CMK (cell line): ENCODE data around the gene SH3RF3.
"Not testable (repeated sequence)": the region's sequence is repeated elsewhere in the genome, so short reads cannot be mapped to it uniquely, and the experiment has no call there.

ENCODE experiments used
- DNase-seq: peaks from one replicate; pipeline ENCODE4 v3.0.0-alpha.2; 2010; ENCODE audit warnings: low read depth

SH3RF3 gene

DNA sequence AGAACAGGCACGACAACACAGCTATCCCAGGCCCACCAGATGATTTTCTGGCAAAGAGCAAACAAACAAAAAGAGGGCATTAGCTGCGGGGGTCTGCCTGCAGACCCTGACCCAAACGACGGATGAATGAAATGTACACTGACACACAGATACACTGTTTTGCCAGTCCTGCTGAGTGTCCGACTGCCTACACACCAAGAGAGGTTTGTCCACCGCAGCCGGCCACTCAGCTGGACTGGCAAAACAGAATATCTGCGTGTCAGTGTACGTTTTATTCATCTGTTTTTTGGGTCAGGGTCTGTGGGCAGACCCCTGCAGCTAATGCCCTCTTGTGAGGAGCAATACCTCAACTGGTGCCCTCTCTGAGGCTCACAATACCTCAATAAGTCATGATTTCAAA, 10.7 kb upstream of the SH3RF3 start:
- no peak for DNase-seq

DNA sequence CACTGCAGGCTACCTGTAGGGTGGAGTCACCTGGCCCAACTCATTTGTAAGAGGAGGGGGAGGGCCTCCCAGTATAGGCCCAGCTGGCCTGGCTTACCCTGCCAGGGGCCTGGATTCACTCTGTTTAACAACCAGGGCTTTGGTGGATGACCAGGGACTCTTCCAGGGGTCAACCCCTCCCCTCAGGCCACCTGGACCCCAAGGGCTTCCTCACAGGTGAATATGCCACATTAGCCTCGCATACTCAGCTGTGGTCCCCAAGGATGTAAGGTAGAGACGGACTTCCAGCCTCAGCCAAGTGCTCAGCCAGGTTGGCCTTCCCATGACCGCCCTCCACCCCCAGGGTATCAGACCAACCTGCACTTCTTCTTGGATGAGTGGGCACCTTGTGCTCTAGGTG, 8.8 kb upstream of the SH3RF3 start:
- no peak for DNase-seq

DNA sequence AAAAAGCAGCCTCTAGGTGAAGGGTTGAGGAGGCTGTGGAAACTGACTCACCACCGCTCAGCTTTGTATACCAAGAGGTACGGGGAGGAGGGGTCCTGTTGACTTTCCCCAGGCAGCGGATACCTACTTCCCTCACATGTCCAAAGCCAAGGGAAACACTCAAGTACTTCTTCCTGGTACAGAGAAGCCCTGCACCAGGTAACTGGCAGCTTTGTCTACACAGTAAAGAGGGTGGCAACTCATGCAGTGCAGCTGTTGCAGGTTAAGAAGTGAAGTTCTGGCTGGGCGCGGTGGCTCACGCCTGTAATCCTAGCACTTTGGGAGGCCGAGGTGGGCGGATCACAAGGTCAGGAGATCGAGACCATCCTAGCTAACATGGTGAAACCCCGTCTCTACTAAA, 8.3 kb upstream of the SH3RF3 start:
- DNase-seq = not testable (repeated sequence)

DNA sequence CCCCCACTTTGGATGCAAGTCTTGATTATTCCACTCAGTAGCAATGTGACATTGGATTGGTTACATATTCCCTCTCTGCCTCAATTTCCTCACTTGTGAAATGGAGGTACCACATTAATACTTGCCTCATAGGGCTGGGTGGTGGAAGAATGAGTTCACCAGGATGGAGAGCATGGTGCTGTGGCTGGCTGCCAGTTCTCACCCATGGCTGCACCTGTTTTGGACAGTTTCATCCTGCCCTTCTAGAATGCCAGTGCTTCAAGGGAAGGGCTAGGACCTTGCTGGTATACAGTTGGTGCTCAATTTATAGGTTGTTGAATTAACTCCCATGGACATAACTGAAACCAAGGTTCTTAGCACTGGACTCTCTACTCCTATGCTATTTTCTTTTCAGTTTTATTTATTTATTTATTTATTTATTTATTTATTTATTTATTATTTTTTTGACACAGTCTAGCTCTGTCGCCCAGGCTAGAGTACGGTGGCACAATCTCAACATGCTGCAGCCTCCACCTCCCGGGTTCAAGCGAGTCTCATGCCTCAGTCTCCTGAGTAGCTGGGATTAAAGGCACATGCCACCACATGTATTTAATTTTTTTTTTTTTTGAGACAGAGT, 5.3 kb upstream of the SH3RF3 start:
- no peak for DNase-seq

DNA sequence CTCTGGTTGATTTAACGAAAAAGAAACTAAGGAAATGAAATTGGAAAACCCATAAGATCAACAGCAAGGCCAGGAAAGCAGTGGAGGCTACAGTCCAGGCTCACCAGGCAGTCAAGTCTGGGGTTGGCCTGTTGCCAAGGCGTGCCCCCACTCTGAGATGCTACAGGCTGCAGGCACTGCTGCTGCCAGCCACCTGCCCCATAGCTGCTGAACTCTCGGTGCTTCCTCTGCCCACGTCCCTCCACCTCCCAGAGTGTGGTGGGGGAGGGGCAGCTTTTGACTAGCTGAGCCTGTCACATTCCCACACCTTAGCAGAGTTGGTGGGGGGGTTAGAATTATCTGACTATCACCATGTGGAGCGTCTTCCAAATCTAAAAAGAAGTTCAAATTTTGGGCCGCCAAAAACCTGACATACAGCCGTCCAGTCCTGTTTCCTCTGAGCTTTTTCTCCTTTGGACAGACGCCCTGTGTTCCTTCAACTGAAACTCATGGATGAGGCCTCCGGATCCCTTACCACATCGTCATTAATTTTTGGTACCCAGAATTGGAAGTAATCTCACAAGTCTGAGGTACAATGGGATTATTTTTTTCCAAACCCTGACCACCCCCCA, 3.9 kb upstream of the SH3RF3 start:
- no peak for DNase-seq

DNA sequence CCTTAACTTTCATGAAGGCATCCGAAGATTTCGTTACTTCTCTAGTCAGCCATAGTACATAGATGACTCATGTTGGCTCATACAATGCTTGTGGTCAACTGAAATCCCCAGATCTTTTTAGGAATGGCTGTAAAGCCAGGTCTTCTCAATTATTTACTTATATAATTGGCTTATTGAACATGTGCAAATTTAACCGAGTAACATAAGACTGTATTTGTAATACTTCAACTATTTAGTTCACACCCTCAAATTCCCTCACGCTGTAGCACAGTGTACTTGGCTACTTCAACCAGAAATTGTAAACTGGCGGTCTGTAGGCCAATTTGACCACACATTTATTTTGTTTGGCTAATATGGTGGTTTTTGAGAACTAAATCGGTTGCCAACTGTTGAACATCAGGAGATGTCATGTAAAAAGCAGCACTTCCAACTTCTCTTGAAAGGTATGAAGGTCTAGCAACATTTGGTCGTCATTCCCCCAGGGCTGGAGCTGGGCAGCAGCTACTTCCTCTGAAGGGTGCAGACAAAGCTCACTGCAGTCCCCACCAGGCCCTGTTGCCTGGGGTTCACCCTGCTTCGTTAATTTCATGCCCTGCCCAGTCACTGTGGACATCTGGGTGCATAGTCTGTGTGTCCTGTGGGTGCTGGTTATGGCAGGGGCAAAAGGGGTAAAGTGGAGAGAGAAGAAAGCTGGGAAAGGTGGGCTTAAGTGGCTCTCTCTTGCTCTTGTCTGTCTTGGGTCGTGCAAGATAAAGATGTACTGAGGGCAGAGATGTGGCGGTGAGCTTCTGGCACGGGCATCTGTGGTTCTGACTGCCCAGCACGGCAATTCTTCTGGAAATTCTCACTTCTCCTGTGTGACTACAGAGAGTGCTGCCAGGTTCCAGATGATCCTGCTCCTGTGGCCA, 3.2 kb upstream of the SH3RF3 start:
- DNase-seq = no peak

DNA sequence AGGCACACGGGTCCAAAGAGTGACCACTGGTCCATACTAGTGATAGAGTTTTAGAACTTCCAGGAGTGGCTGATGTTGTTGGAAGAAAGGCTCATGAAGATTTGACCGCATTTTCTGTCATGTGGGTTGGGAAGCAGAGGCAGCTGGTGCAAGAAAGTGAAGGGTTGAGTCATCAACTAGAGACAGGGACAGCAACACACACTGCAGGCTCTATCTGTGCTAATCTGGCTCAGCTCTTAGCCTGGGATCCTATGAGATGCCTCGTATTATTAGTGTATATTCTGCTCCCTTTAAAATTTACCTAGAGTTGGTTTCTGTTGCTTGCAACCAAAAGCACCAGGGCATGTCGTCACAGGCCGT, 2.5 kb upstream of the SH3RF3 start:
- no peak for DNase-seq

DNA sequence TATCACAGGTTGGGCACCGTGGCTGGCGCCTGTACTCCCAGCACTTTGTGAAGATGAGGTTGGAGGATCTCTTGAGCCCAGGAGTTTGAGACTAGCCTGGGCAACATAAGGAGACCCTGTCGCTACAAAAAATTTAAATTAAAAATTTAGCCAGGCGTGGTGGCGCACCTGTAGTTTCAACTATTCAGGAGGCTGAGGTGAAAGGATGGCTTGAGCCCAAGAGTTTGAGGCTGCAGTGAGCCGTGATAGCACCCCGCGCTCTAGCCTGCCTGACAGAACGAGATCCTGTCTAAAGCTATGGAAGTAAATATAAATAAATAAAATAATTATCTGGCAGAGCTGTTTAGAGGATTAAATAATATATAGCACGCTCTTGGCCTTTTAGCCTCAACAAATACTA, 1.4 kb upstream of the SH3RF3 start:
- DNase-seq = no peak

DNA sequence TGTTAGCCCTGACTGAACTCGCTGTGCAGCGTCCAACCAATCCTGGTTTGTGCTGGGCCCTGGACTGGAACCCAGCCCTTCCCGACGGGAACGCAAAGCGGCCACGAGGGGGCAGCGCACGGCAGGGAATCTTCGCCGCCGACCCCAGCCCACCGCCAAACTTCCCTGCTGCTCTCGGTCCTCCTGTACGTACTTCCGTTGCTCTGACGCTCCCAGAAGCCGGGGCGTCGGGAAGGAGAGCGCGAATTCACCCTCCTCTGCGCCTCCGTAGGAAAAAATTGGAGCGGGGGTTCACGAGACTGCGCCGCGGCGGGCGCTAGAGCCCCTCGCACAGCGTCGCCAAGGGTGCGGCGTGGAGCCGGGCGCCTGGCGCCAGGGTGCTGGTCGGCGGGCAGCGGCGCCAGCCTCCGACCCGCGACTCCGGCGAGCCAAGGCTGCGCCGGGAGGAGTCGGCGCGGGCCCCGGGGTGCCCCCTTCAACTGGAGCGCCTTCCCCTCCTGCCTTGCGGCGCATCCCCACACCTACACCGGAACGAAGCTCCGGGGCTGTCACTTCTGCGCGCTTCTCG, 873 bp upstream of the SH3RF3 start:
- DNase-seq = no peak

DNA sequence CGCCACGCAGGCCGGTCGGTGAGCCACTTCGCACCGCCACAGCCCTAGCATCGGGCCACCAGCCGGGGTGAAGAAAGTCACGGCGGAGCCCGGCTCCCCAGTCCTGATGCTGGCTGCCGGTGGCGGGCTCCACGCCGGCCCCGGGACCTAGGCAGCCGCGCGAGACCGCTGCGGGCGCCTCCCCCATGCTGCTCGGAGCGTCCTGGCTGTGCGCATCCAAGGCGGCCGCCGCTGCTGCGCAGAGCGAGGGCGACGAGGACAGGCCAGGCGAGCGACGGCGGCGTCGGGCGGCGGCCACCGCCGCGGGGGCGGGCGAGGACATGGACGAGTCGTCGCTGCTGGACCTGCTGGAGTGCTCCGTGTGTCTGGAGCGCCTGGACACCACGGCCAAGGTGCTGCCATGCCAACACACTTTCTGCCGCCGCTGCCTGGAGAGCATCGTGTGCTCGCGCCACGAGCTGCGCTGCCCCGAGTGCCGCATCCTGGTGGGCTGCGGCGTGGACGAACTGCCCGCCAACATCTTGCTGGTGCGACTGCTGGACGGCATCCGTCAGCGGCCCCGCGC, 433 bp downstream of the SH3RF3 start:
- no peak for DNase-seq

DNA sequence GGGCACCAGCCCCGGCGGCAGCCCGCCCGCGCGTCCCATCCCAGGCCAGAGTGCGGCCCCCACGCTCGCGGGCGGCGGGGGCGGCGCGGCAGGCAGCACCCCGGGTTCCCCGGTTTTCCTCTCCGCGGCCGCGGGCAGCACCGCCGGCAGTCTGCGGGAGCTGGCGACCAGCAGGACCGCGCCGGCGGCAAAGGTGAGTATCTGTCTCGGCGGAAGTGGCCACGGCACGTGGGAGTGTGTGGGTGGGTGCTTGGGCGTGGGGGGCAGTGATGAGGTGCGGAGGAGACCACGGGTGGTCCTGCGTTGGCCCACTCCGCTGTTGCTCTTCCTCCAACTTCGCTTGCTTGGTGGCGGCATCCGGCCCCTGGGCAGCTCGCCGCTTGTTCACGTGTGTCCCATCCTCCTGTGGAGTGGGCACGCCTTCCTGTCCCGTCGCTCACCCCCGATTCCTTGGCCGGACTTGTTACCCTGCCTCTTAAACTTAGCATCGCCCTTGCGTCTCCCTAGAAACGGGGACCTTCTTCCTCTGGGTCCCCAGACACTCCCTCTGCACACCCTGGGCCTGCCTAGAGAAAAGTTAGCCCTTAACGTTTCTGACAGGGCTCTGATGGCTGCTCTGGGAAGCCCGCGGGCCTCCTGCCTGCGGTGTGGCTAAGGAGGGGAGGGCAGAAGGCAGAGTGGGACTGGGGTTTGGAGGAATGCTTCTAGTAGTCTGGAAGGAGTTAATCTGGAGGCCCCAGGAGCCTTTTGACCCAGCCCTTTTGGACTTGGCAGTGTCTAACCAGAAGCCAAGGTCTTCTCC, 1.1 kb downstream of the SH3RF3 start:
- DNase-seq = no peak

DNA sequence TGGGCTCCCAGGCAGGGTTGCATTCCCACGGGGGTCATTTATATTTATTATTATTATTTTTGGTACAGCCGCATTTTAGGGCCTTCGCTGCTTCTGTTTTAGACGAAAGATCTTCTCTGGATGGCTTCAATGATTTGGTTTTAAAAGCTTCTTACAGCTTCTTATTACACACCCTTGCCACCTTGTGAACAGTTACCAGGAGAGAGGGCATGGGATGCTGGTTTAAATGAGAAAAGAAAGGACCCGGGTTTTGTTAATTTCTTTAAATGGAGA, 1.7 kb downstream of the SH3RF3 start:
- no peak for DNase-seq

DNA sequence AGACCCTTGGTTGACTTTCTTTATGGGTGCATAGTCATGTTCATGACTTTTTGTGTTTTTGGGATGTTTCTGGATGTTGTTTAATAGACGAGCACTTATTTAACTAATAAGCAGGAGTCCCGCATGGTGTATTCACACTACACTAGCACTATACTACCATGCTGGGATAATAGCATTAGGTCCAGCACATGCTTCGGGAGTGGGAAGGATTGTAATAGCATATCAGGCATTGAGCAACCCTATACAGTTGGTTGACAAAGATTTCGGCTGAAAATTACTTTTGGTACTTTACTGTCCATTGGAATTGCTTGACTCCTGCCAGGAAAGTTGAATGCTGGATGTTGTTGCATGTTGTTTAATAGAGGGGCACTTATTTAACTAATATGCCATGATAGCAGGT, 2.8 kb downstream of the SH3RF3 start:
- no peak for DNase-seq

DNA sequence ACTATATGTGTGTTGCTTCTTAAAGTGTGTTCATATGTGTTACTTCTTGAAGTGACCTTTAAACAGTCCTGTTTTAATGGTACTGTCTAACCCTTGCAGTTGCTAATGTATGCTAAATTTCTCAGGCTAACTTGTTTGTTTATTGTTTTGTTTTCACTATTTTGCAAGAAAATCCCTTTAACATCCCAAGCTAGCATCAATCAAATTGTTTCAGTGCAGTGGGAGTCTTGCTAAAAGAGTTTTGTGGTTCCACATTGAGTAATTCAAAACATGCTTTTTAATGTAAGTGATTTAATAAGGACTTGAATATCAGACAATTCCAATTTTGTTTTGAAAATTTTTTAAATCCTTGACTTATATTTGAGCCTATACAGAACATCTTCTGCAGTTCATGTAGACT, 3.6 kb downstream of the SH3RF3 start:
- DNase-seq = no peak

DNA sequence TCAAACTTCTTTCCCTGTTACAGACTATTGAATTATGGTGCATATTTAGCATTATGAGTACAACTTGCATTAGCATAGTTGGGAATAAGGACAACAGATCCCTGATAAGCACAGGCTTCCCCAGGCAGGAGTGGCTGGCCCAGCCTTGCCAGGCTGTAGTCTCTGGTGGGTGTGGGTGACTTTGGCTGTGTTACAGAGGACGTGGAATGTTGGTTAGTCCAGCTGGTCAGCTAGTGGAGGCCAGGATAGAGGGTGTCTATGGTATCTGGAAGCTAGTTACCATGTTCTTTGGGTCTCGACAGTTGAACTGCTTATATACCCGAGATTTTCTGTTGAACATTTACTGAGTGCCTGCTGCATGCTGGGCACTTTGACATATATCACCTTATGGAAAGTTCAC, 4.7 kb downstream of the SH3RF3 start:
- DNase-seq = no peak

DNA sequence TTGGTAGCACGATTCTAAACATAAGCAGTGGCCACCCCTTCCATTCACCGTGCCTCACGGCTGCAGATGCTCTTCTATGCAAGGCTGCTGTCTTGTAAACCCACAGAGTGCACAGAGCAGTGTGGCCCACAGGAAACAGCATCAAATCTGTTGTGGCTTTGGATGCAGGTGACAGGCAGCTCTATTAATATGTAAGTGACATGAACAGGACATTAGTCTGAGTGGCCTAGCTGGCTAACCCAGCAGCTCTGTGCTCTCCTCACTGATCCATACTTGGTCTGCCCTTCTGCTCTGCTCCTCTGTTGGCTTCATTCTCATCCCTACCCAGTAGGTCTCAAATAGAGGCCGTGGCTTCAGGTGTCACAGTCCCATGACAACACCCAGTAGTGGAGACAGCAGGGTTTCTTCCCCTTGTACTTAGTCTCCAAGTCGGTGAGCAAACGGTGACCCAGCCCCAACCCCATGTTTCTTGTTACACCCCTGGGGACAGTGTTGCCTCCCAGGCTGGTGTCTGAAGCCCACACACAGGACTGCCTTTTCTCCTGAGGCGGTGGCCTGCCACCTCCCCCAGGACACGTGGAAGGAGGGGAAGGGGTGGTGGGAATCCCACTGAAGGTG, 5.8 kb downstream of the SH3RF3 start:
- DNase-seq = no peak

DNA sequence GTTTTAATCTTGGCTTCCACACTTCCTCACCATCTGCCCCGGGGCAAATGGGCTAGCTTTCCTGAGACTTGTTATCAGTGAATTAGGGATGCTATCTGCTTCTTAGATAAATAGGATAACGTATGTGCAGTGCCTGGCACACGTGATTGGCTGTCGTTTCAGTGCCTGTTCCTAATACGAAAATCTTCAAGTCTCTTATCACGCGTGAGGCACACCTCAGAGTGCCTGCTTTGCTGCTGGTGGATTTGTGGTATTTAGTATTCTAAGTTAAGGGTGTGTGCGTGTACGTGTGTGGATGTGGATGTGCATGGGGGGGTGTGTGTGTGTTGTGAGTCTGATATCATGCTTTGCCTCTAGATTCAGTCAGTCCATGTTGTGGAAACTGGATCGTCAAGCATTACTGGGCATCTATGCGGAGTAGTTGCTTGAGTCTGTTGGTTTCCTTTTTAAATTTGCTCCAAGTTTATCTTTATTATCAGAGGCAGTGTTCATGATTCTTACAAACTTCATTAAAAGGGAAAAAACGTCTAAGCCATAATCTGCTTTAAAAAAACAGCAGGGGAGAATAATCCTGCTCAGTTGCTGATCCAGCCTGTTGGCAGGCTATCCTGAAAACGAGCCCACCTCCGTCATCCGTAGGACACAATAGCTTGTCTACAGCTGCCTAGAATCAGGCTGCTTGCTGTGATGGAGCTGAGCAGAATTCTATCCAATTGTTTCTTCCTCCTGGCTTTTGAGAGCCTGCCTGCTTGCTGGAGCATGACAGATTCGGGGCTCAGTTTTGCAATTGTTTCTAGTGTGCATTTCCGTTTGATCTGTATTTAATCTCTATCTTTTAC, 6.6 kb downstream of the SH3RF3 start:
- DNase-seq = no peak

DNA sequence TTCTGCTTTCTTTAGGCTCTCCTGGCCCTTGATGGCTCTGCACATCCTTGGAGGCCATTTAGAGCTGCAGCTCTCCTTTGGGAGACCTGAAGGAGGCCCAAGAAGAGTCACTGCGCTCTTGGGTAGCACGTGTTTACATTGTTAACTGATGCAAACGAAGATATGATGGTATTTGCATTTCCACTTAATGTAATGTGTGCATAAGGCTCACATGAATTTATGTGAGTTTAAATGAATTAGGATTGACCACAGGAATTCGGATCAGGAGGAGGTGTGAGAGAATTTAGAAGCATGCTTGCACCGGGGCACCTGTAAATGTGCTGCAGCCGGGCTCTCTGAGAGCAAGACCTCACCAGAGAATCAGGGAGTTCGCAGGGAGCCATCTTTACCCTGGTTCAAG, 7.5 kb downstream of the SH3RF3 start:
- DNase-seq = no peak

DNA sequence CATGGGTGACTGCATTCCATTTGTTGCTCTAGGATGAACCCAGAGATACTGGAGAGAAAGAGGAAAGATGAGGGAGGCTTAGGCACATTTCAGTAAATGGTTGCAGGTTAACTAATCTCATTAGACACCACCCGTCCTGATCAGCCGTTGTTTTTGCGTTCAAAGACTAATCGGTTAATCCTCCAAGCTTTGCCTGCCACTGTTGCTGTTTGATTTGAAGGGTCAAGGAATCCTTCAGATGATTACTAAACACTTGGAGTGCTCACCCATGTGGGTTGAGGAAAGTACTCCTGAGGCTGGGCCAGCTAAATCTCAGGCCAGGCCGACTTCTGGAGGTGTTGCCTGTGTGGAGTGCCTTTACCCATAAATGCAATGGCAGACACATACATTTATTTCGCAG, 8.6 kb downstream of the SH3RF3 start:
- no peak for DNase-seq

DNA sequence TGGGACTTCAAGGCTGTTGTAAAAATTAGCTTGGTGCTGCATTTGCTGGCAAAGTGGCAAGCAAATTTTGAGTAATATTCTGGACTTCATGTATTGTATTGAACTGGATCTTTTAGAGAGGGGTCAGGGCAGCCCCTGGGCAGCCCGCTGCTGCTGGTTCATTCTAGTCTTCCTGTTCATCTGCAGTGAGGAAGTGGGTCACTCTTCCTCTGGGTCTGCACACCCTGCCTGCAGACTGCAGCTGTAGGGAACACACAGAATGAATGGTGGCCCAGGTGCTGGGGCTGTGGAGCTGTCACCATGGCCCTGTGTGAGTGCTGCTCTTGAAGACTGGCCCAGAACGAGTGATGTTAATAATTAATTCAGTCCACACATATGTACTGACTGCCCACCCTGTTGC, 9.4 kb downstream of the SH3RF3 start:
- no peak for DNase-seq

DNA sequence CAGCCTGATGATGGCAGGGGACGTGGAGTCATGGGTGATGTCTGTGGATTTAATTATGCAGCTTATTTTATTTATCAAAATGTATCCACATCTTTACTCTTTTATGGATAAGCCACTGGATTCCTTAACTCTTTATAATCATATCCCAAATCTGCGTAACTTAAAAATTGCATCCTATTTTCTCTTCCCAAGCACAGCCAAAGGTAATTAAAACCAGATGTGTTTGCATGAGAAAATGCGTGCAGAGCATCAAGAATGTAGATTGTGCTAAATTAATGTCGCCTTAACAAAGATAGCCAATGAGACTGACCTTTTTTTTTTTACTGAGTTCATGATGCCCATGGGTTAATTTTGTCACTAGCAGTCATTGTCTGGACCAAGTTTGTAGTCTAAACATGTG, 10.0 kb downstream of the SH3RF3 start:
- DNase-seq = no peak
